ENCODE data around the gene PSME2. TPM values are rescaled to one million over a fixed set of nuclear protein-coding genes. Genes with fewer than 3 reads are reported as not detected.

The PSME2 gene
- total RNA-seq, 1 experiment from 2014 or later, result 126 TPM

DNA sequence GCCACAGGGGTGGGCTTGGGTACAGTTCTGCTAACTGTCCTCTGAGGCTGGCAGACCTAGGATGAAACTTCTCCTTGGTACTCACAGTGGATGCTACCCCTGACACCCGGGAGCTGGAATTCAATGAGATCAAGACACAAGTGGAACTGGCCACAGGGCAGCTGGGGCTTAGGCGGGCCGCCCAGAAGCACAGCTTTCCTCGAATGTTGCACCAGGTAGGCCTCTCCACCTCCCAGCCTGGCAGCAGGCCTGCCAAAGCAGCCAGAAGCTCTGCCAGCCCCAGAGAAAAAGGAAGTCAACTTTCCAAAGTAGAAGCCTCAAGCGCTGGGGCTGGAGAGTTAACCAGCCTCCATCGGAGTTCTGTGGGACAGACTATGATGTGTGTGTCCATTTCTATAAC, 29.2 kb downstream of the PSME2 start:
- Histone ChIP-seq H2AK5ac (ENCODE audit: insufficient read length, low read length) (no peak overlapping the region), H4K20me1 (ENCODE audit: control insufficient read depth, insufficient read depth, insufficient read length) (no peaks in the 10 kb centered on the region), H2AFZ (ENCODE audit: low read length) (no peak overlapping the region), H2BK120ac (ENCODE audit: low read depth, low read length, poor library complexity, severe bottlenecking) (no peak overlapping the region), H2BK5ac (ENCODE audit: insufficient read length, low read length) (no peak overlapping the region), H4K5ac (ENCODE audit: insufficient read length, low read depth, low read length) (no peak overlapping the region), H3T11ph (ENCODE audit: low read length) (no peak overlapping the region), H4K8ac (replicated peaks; ENCODE audit: insufficient read length, low read depth, low read length) (no peak overlapping the region), H3K4ac (ENCODE audit: low read depth, low read length) (no peak overlapping the region), H3K14ac (ENCODE audit: insufficient read depth, low read length) (no peak overlapping the region), H4K91ac (ENCODE audit: insufficient read length, low read depth, low read length) (no peak overlapping the region), H3K9ac (ENCODE audit: extremely low read depth, insufficient read length, low read length) (no peak overlapping the region), H3K9me3 (ENCODE audit: control insufficient read depth, low read depth, low read length) (no peaks in the 10 kb centered on the region), H2BK15ac (ENCODE audit: low read depth, low read length) (no peak overlapping the region), H3K23me2 (ENCODE audit: insufficient read length, low read depth, low read length, poor library complexity, severe bottlenecking) (peaks cover 13% of the 10 kb centered on the region), H3K23ac (ENCODE audit: insufficient read length, low read depth, low read length) (no peak overlapping the region), H3K27ac (ENCODE audit: insufficient read length, low read depth, low read length) (no peak overlapping the region), H2BK12ac (ENCODE audit: insufficient read length, low read depth, low read length) (no peak overlapping the region), H3K79me2 (ENCODE audit: insufficient read depth, low read length) (no peaks in the 10 kb centered on the region), H3K18ac (ENCODE audit: insufficient read length, low read depth, low read length) (no peak overlapping the region), H3K79me1 (ENCODE audit: insufficient read depth, low read depth, low read length, poor library complexity, severe bottlenecking) (no peaks in the 10 kb centered on the region), H3K4me2 (ENCODE audit: insufficient read depth, insufficient read length, low read length) (no peak overlapping the region), H3K56ac (ENCODE audit: insufficient read length, low read depth, low read length) (no peak overlapping the region), H2BK20ac (ENCODE audit: low read depth, low read length, poor library complexity, severe bottlenecking) (no peak overlapping the region), H3K27me3 (ENCODE audit: insufficient read depth, low read length) (no peaks in the 10 kb centered on the region), H3K4me1 (ENCODE audit: insufficient read depth, low read length) (no peaks in the 10 kb centered on the region)
- DNase-seq, result no peak
- Mint-ChIP-seq H3K4me1 (peaks cover 12 to 15% of the 10 kb centered on the region in 2 experiments), H3K4me3 (no peak overlapping the region), H3K36me3 (ENCODE audit: insufficient read depth in 1 of 3, low read depth in 3 of 3) (peaks cover 21 to 57% (median 52%) of the 10 kb centered on the region in 3 experiments; a peak in 6 of 7 replicates), H3K9me3 (no peaks in the 10 kb centered on the region; a peak in 1 of 5 replicates), H3K27ac (no peak overlapping the region), H3K27me3 (ENCODE audit: low read depth) (peaks cover 3% of the 10 kb centered on the region; the same call in 1 of the 2 replicates)
- WGBS (ENCODE audit: extremely low coverage, insufficient read length, low lambda C conversion rate), result no CpG with 5 or more reads among the region's 6 CpGs
- TF ChIP-seq, protein P1, sequence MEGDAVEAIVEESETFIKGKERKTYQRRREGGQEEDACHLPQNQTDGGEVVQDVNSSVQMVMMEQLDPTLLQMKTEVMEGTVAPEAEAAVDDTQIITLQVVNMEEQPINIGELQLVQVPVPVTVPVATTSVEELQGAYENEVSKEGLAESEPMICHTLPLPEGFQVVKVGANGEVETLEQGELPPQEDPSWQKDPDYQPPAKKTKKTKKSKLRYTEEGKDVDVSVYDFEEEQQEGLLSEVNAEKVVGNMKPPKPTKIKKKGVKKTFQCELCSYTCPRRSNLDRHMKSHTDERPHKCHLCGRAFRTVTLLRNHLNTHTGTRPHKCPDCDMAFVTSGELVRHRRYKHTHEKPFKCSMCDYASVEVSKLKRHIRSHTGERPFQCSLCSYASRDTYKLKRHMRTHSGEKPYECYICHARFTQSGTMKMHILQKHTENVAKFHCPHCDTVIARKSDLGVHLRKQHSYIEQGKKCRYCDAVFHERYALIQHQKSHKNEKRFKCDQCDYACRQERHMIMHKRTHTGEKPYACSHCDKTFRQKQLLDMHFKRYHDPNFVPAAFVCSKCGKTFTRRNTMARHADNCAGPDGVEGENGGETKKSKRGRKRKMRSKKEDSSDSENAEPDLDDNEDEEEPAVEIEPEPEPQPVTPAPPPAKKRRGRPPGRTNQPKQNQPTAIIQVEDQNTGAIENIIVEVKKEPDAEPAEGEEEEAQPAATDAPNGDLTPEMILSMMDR (conservative IDR thresholded peaks at IDR 0.05), result no peak
